WTC11 (cell line): Measurements from ENCODE around the gene SLC35F5. TPM values are rescaled to one million over a fixed set of nuclear protein-coding genes. Genes with fewer than 3 reads are reported as not detected.
"Not testable (repeated sequence)": the region's sequence is repeated elsewhere in the genome, so short reads cannot be mapped to it uniquely, and the experiment has no call there.

ENCODE experiments used
- ATAC-seq: fragments of 200-7000 bp; cut with Tn5 transposase; 2 replicates; pipeline ENCODE4 v1.10.0; 2021; ENCODE audit warnings: mild to moderate bottlenecking, moderate library complexity
- CTCF ChIA-PET: fragments of 300-600 bp; sonication (Branson Sonifier 250); formaldehyde crosslinking; loops from one replicate; lab custom pipeline; 2021; ENCODE audit warnings: antibody characterized with exemption; lab: Charles Lee
- POLR2A ChIA-PET: fragments of 350-600 bp; sonication (Branson Sonifier 250); formaldehyde crosslinking; loops from one replicate; lab custom pipeline; 2021; ENCODE audit warnings: antibody characterized with exemption; lab: Charles Lee
- DNase-seq: peaks from one replicate; pipeline ENCODE4 v3.0.0; 2021; ENCODE audit warnings: low spot score
- H3K27ac Mint-ChIP-seq: 2 replicates; pipeline ENCODE4 v1.8.0; 2021; ENCODE audit warnings: mixed read lengths
- H3K27me3 Mint-ChIP-seq: 2 replicates; pipeline ENCODE4 v1.8.0; 2021; ENCODE audit warnings: low read depth, mild to moderate bottlenecking, moderate library complexity, mixed read lengths
- H3K36me3 Mint-ChIP-seq: 2 replicates; pipeline ENCODE4 v1.8.0; 2021; ENCODE audit warnings: mixed read lengths
- H3K4me1 Mint-ChIP-seq: 2 replicates; pipeline ENCODE4 v1.8.0; 2022; ENCODE audit warnings: mixed read lengths
- H3K4me3 Mint-ChIP-seq: 2 replicates; pipeline ENCODE4 v1.8.0; 2021; ENCODE audit warnings: mild to moderate bottlenecking, moderate library complexity, mixed read lengths
- H3K9me3 Mint-ChIP-seq: 2 replicates; pipeline ENCODE4 v1.8.0; 2021; ENCODE audit warnings: mixed read lengths
- AR ChIP-seq: fragments of 250-450 bp; sonication (Bioruptor Pico); IDR thresholded peaks from 2 replicates; pipeline ENCODE4 v1.9.0; 2021; ENCODE audit warnings: mild to moderate bottlenecking
- GABPB1 ChIP-seq: sonication (generic); formaldehyde crosslinking; IDR thresholded peaks from 2 replicates; pipeline ENCODE4 v1.8.1; 2023; ENCODE audit warnings: mild to moderate bottlenecking, missing genetic modification reagents
- GRHL2 ChIP-seq: fragments of 250-450 bp; sonication (Bioruptor Pico); IDR thresholded peaks from 2 replicates; pipeline ENCODE4 v1.8.0; 2022; ENCODE audit warnings: mild to moderate bottlenecking, moderate library complexity; ENCODE audit not compliant: insufficient replicate concordance, severe bottlenecking
- HMGA2 ChIP-seq: fragments of 250-450 bp; sonication (Bioruptor Pico); IDR thresholded peaks from 2 replicates; pipeline ENCODE4 v1.4.0; 2021; ENCODE audit warnings: mild to moderate bottlenecking, moderate library complexity
- JUN ChIP-seq: sonication (generic); formaldehyde crosslinking; IDR thresholded peaks from 2 replicates; pipeline ENCODE4 v1.8.0; 2023; ENCODE audit warnings: mild to moderate bottlenecking, missing genetic modification reagents
- MYBL2 ChIP-seq: sonication (generic); formaldehyde crosslinking; IDR thresholded peaks from 2 replicates; pipeline ENCODE4 v1.8.1; 2023; ENCODE audit warnings: mild to moderate bottlenecking, moderate library complexity, missing genetic modification reagents
- NR3C1 ChIP-seq: sonication (generic); formaldehyde crosslinking; conservative IDR thresholded peaks from 2 replicates; pipeline ENCODE4 v1.8.1; 2023; ENCODE audit warnings: low read depth, mild to moderate bottlenecking, missing genetic modification reagents
- TCF7 ChIP-seq: sonication (generic); formaldehyde crosslinking; IDR thresholded peaks from 2 replicates; pipeline ENCODE4 v1.8.0; 2022; ENCODE audit warnings: mild to moderate bottlenecking, low read depth, missing genetic modification reagents, moderate library complexity
- ZNF121 ChIP-seq: sonication (generic); formaldehyde crosslinking; IDR thresholded peaks from 2 replicates; pipeline ENCODE4 v1.8.0; 2023; ENCODE audit warnings: missing genetic modification reagents
- ZNF232 ChIP-seq: sonication (generic); formaldehyde crosslinking; IDR thresholded peaks from 2 replicates; pipeline ENCODE4 v1.8.0; 2022; ENCODE audit warnings: mild to moderate bottlenecking, missing genetic modification reagents
- total RNA-seq: library from RNA; stranded (reverse); gene quantifications from 3 replicates; pipeline ENCODE4 v1.2.3, GENCODE V29; 2021
- TF ChIP-seq, protein P1 (sequence below): sonication (generic); formaldehyde crosslinking; IDR thresholded peaks from 2 replicates; pipeline ENCODE4 v1.8.1; 2023; ENCODE audit warnings: mild to moderate bottlenecking, missing genetic modification reagents
- TF ChIP-seq, protein P2 (sequence below): fragments of 250-450 bp; sonication (Bioruptor Pico); IDR thresholded peaks from 2 replicates; pipeline ENCODE4 v1.9.0; 2021; ENCODE audit warnings: moderate library complexity, mild to moderate bottlenecking, inconsistent platforms, borderline replicate concordance
- TF ChIP-seq, protein P3 (sequence below): sonication (generic); formaldehyde crosslinking; IDR thresholded peaks from 2 replicates; pipeline ENCODE4 v1.8.0; 2022; ENCODE audit warnings: mild to moderate bottlenecking, missing genetic modification reagents

The SLC35F5 gene
- total RNA-seq, 1 experiment from 2014 or later = 20.3 TPM

- Mint-ChIP-seq H3K4me3 (no peak overlapping the region; the same call in 1 of the 2 replicates), H3K27me3 (peaks cover 21% of the 10 kb centered on the region), H3K4me1 (no peaks in the 10 kb centered on the region), H3K36me3 (peaks cover 6% of the 10 kb centered on the region), H3K27ac (no peak overlapping the region), H3K9me3 (peaks cover 14% of the 10 kb centered on the region)
- CTCF ChIA-PET = interaction anchor here (0.6 to 1.4 kb wide), 9 partner anchors 9 to 173 kb away, joined by 3 to 7 read pairs (median 4); partner anchors contain the start of gene SLC35F5
- ATAC-seq = peak; percentile 94
- peak; percentile 28 for DNase-seq
- TF ChIP-seq ZNF121 (CRISPR knock-in tag) = no peak
- POLR2A ChIA-PET = no interaction called here
Measured at GRCh38 chr2:113700186-113700841, 56.1 kb downstream of the SLC35F5 start.

DNA sequence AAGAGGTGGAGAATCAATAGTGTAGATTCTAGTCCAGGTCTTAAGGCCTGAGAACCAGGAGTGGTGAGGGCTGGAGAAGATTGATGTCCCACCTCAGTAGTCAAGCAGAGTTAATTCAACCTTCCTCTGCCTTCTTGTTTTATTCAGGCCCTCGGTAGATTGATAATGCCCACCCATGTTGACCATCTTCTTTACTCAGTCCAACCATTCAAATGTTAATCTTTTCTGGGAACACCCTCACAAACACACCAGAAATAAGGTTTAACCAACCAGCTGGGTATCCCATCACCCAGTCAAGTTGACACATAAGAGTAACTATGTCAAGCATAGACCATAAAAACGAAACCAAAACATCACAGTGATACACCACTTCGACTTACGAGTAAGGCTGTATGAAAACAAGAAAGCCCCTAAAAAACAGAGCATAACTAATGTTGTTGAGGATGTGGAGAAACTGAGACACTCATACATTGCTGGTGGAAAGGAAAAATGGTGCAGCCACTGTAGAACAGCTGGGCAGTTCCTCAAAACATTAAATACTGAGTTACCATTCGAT, 57.5 kb downstream of the SLC35F5 start:
- Mint-ChIP-seq H3K27ac (no peak overlapping the region), H3K9me3 (peaks cover 10% of the 10 kb centered on the region; the same call in 1 of the 2 replicates), H3K4me1 (no peaks in the 10 kb centered on the region), H3K36me3 (0 out of 2 replicates have a peak, but pooled peaks cover 2% of the 10 kb centered on the region), H3K4me3 (no peak overlapping the region), H3K27me3 (peaks cover 33% of the 10 kb centered on the region)
- DNase-seq = no peak
- no peak for ATAC-seq
- no peak for TF ChIP-seq MYBL2 (CRISPR knock-in tag)
- TF ChIP-seq, protein P1, sequence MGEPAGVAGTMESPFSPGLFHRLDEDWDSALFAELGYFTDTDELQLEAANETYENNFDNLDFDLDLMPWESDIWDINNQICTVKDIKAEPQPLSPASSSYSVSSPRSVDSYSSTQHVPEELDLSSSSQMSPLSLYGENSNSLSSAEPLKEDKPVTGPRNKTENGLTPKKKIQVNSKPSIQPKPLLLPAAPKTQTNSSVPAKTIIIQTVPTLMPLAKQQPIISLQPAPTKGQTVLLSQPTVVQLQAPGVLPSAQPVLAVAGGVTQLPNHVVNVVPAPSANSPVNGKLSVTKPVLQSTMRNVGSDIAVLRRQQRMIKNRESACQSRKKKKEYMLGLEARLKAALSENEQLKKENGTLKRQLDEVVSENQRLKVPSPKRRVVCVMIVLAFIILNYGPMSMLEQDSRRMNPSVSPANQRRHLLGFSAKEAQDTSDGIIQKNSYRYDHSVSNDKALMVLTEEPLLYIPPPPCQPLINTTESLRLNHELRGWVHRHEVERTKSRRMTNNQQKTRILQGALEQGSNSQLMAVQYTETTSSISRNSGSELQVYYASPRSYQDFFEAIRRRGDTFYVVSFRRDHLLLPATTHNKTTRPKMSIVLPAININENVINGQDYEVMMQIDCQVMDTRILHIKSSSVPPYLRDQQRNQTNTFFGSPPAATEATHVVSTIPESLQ = no peak
- no peak for TF ChIP-seq NR3C1 (CRISPR knock-in tag)
- TF ChIP-seq HMGA2 (CRISPR knock-in tag) = no peak
- TF ChIP-seq JUN (CRISPR knock-in tag) = no peak
- TF ChIP-seq ZNF232 (CRISPR knock-in tag) = no peak
- TF ChIP-seq AR (CRISPR knock-in tag) = no peak
- TF ChIP-seq, protein P2, sequence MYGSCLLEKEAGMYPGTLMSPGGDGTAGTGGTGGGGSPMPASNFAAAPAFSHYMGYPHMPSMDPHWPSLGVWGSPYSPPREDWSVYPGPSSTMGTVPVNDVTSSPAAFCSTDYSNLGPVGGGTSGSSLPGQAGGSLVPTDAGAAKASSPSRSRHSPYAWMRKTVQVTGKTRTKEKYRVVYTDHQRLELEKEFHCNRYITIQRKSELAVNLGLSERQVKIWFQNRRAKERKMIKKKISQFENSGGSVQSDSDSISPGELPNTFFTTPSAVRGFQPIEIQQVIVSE (CRISPR knock-in tag) = no peak
- TF ChIP-seq GABPB1 (CRISPR knock-in tag) = no peak
- no peak for TF ChIP-seq TCF7 (CRISPR knock-in tag)
- no peak for TF ChIP-seq GRHL2 (CRISPR knock-in tag)
- TF ChIP-seq, protein P3, sequence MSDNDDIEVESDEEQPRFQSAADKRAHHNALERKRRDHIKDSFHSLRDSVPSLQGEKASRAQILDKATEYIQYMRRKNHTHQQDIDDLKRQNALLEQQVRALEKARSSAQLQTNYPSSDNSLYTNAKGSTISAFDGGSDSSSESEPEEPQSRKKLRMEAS = no peak
- CTCF ChIA-PET = no interaction called here
- POLR2A ChIA-PET = no interaction called here

DNA sequence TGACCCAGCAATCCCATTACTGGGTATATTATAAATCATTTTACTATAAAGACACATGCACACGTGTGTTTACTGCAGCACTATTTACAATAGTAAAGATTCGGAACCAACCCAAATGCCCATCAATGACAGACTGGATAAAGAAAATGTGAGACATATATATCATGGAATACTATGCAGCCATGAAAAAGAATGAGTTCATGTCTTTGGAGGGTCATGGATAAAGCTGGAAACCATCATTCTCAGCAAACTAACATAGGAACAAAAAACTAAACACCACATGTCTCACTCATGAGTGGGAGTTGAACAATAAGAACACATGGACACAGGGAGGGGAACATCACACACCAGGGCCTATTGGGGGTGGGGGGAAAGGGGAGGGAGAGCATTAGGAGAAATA, 58.2 kb downstream of the SLC35F5 start:
- H3K27ac Mint-ChIP-seq, H3K4me1 Mint-ChIP-seq, POLR2A ChIA-PET, ATAC-seq, H3K9me3 Mint-ChIP-seq, DNase-seq, H3K36me3 Mint-ChIP-seq, H3K4me3 Mint-ChIP-seq, CTCF ChIA-PET: not testable (repeated sequence)
- H3K27me3 Mint-ChIP-seq = peaks cover 40% of the 10 kb centered on the region
